Upper lobe of left lung (tissue), 6 donors: ENCODE results near the gene UBE2I. TPM values are rescaled to one million over a fixed set of nuclear protein-coding genes. Genes with fewer than 3 reads are reported as not detected.
A peak's percentile ranks its signal among the peaks of the same experiment; 100 is the strongest.

Experiments used
- ATAC-seq, 2 donors: fragments of 200-7000 bp; cut with Tn5 transposase; one replicate each; pipeline ENCODE4 v1.9.1; 2022; ENCODE audit warnings: mild to moderate bottlenecking in 2 of 2, moderate library complexity in 2 of 2; ENCODE audit not compliant: low FRiP score in 2 of 2
- DNase-seq, 2 donors: peaks; one replicate each; pipeline ENCODE4 v3.0.0-alpha.2; 2019 to 2020
- H3K27ac ChIP-seq, 4 donors: fragments of 200-600 bp; sonication (generic); one replicate each; pipeline ENCODE4 v1.5.1; 2016 to 2019
- H3K27me3 ChIP-seq, 4 donors: fragments of 200-600 bp; sonication (generic); one replicate each; pipeline ENCODE4 v1.5.1; 2017 to 2019
- H3K36me3 ChIP-seq, 4 donors: fragments of 200-600 bp; sonication (generic); one replicate each; pipeline ENCODE4 v1.5.1; 2016 to 2019
- H3K4me1 ChIP-seq, 4 donors: fragments of 200-600 bp; sonication (generic); one replicate each; pipeline ENCODE4 v1.5.1; 2018 to 2019
- H3K4me3 ChIP-seq, 4 donors: fragments of 200-600 bp; sonication (generic); one replicate each; pipeline ENCODE4 v1.5.1; 2017 to 2019; ENCODE audit warnings: mild to moderate bottlenecking in 2 of 4, moderate library complexity in 1 of 4
- H3K9me3 ChIP-seq, 4 donors: fragments of 200-600 bp; sonication (generic); one replicate each; pipeline ENCODE4 v1.5.1; 2018 to 2019
- EP300 ChIP-seq, 4 donors: sonication (generic); formaldehyde crosslinking; IDR thresholded peaks; one replicate each; pipeline ENCODE4 v1.5.1; 2017; ENCODE audit warnings: antibody characterized with exemption in 4 of 4, control low read depth in 2 of 4
- POLR2A ChIP-seq, 4 donors: fragments of 450-650 bp; IDR thresholded peaks; one replicate each; pipeline ENCODE4 v1.5.1; 2016 to 2017; ENCODE audit warnings: antibody characterized with exemption in 4 of 4, mild to moderate bottlenecking in 2 of 4
- POLR2AphosphoS5 ChIP-seq, 2 donors: sonication (generic); formaldehyde crosslinking; IDR thresholded peaks; one replicate each; pipeline ENCODE4 v1.5.1; 2017; ENCODE audit warnings: antibody characterized with exemption in 2 of 2
- WGBS, 2 donors: methylation state at CpG; one replicate each; pipeline ENCODE4 v1.1.5; 2017 to 2018; 5-methylcytosine and 5-hydroxymethylcytosine counted together
- total RNA-seq, 6 donors: library from RNA; depleted of rRNA in 4 of 6; stranded (reverse); fragments of >200 nt in 4 of 6; gene quantifications; one replicate each; pipeline versions ENCODE4 v1.1.0 to v1.2.1, GENCODE V29; 2016 to 2021
- TF ChIP-seq, protein P1 (sequence below), 6 experiments: fragments of 450-650 bp in 4 of 6; fragments of 200-600 bp in 2 of 6; sonication (generic) in 2 of 6; IDR thresholded peaks; one replicate each; pipeline ENCODE4 v1.5.1; 2016 to 2019; ENCODE audit warnings: antibody characterized with exemption in 6 of 6
- donor health status: DM: no; HTN: no; CAD: no; lungs with moderate emphysema.
- donor health status: DM: no; HTN: yes; CAD: no; lungs with severe emphysema.

UBE2I gene
- total RNA-seq, 6 donors from 2014 or later, result 51.4 to 113 (median 92.0) TPM

DNA sequence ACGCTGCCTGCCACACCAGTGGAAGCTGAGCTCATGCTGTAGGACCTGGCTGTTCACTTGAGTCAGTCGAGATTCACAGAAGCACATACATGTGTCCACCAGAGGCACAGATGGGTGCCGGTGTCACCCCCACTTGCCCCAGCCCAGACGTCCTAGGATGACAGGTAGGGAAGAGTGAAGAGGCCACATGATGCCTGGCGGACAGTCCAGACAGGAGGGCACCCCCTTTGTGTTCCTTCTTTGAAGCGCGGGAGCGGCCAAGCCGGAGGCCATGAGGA is 8.8 kb downstream of the UBE2I start:
- no peaks in the 10 kb centered on the region for H3K9me3 ChIP-seq
- TF ChIP-seq, protein P1, sequence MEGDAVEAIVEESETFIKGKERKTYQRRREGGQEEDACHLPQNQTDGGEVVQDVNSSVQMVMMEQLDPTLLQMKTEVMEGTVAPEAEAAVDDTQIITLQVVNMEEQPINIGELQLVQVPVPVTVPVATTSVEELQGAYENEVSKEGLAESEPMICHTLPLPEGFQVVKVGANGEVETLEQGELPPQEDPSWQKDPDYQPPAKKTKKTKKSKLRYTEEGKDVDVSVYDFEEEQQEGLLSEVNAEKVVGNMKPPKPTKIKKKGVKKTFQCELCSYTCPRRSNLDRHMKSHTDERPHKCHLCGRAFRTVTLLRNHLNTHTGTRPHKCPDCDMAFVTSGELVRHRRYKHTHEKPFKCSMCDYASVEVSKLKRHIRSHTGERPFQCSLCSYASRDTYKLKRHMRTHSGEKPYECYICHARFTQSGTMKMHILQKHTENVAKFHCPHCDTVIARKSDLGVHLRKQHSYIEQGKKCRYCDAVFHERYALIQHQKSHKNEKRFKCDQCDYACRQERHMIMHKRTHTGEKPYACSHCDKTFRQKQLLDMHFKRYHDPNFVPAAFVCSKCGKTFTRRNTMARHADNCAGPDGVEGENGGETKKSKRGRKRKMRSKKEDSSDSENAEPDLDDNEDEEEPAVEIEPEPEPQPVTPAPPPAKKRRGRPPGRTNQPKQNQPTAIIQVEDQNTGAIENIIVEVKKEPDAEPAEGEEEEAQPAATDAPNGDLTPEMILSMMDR (IDR thresholded peaks at IDR 0.05), result no peak
- no peak for TF ChIP-seq POLR2AphosphoS5 (IDR thresholded peaks at IDR 0.05)
- TF ChIP-seq EP300 (IDR thresholded peaks at IDR 0.05), result no peak
- no peak for TF ChIP-seq POLR2A (IDR thresholded peaks at IDR 0.05)
- 81 to 82% methylated on average over 6 to 9 of the region's 9 CpGs for WGBS, 2 donors
- ATAC-seq (no peak), DNase-seq (no peak)
- H3K36me3 ChIP-seq, result peaks cover 50 to 93% (median 86%) of the 10 kb centered on the region in 4 donors
- H3K27ac ChIP-seq, result no peak overlapping the region
- H3K27me3 ChIP-seq, result no peaks in the 10 kb centered on the region
- H3K4me1 ChIP-seq, result peaks cover 4 to 7% (median 4%) of the 10 kb centered on the region in 4 donors
- H3K4me3 ChIP-seq, result no peak overlapping the region

DNA sequence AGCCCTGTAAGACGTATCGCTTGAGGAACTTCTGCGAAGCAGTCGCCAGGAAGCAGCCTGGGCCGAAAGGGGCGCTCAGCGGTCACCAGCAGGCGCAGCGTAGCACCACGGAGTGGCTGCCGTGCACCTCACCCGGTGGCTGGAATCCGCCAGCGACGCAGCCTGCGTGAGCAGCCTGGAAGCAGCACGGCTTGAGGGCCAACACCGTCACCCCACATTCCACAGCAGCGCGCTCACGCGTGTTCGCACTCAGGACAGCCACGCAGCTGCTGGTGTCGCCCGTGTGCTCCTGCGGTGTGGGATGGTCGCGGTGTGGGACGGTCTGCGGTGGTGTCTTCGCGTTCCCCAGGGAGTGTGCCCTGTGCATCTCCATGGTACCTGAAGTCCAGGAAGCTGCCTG is 9.6 kb downstream of the UBE2I start:
- ATAC-seq, result no peak
- WGBS, 2 donors, result 90 to 95% methylated on average over 29 to 33 of the region's 33 CpGs
- Histone ChIP-seq H3K9me3 (no peaks in the 10 kb centered on the region), H3K27ac (no peak overlapping the region), H3K36me3 (peaks cover 50 to 95% (median 88%) of the 10 kb centered on the region in 4 donors), H3K4me1 (peaks cover 0 to 6% (median 0%) of the 10 kb centered on the region in 4 donors), H3K4me3 (no peak overlapping the region), H3K27me3 (no peaks in the 10 kb centered on the region)
- peak in 1 of 2 donors; percentile 72 for DNase-seq
- TF ChIP-seq, protein P1 (IDR thresholded peaks at IDR 0.05), result no peak
- TF ChIP-seq EP300 (IDR thresholded peaks at IDR 0.05), result no peak
- TF ChIP-seq POLR2AphosphoS5 (IDR thresholded peaks at IDR 0.05), result no peak
- TF ChIP-seq POLR2A (IDR thresholded peaks at IDR 0.05), result no peak

DNA sequence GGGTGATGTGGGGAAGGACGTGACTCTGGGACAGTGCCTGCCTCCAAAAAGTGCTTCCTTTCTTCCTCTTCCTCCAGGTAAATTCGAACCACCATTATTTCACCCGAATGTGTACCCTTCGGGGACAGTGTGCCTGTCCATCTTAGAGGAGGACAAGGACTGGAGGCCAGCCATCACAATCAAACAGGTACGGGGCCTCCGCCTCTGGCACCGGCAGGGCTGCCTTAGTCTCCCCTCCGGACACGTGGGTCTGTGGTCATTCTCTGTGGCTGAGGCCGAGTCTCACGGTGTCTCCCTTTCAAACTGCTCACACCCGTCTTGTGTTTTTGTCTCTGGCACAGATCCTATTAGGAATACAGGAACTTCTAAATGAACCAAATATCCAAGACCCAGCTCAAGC is 10.7 kb downstream of the UBE2I start:
- H3K4me1 ChIP-seq, result peaks cover 0 to 6% (median 0%) of the 10 kb centered on the region in 4 donors
- H3K27me3 ChIP-seq, result no peaks in the 10 kb centered on the region
- peaks cover 46 to 95% (median 88%) of the 10 kb centered on the region in 4 donors for H3K36me3 ChIP-seq
- H3K27ac ChIP-seq, result no peak overlapping the region
- H3K4me3 ChIP-seq, result no peak overlapping the region
- TF ChIP-seq POLR2A (IDR thresholded peaks at IDR 0.05), result no peak
- H3K9me3 ChIP-seq, result no peaks in the 10 kb centered on the region
- WGBS, 2 donors, result 85 to 92% methylated on average over 11 of the region's 12 CpGs
- peak in 1 of 2 donors; percentile 50 for DNase-seq
- no peak for ATAC-seq

DNA sequence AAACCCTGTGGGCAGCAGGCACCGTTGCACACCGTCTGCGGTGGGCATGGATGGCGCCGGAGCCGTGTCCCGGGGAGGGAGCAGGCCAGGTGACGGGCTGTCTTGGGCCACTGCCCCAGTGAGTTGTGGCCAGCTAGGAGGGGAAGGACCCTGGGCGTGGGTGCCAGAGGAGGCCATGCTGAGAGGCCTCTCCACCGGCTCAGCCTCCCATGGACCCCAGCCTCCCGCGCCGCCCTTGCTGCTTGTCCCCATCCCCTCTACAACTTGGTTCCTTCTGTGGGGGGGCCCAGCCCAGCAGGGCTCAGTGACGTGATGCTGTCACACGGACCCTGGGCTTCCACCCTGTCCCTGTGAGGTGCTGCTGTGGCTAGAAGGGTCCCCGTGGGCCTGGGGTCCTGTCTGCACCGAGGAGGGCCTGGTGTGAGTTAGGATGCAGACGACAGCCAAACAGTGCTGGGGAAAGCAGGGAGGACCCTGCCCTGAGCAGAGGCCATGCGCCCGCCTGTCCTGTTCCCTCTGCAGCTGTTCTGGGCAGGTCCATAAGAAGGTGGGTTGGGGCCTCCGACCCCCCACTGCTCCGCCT is 11.3 kb downstream of the UBE2I start:
- Histone ChIP-seq H3K9me3 (no peaks in the 10 kb centered on the region), H3K4me3 (no peak overlapping the region), H3K27ac (no peak overlapping the region), H3K27me3 (no peaks in the 10 kb centered on the region), H3K36me3 (peaks cover 40 to 95% (median 87%) of the 10 kb centered on the region in 4 donors), H3K4me1 (peaks cover 0 to 6% (median 0%) of the 10 kb centered on the region in 4 donors)
- 73 to 90% methylated on average over 7 to 21 of the region's 22 CpGs for WGBS, 2 donors
- ATAC-seq, result no peak
- peak in 1 of 2 donors; percentile 57 for DNase-seq
- TF ChIP-seq POLR2AphosphoS5 (IDR thresholded peaks at IDR 0.05) (no peak), EP300 (IDR thresholded peaks at IDR 0.05) (no peak), POLR2A (IDR thresholded peaks at IDR 0.05) (no peak)
- TF ChIP-seq, protein P1 (IDR thresholded peaks at IDR 0.05), result no peak

DNA sequence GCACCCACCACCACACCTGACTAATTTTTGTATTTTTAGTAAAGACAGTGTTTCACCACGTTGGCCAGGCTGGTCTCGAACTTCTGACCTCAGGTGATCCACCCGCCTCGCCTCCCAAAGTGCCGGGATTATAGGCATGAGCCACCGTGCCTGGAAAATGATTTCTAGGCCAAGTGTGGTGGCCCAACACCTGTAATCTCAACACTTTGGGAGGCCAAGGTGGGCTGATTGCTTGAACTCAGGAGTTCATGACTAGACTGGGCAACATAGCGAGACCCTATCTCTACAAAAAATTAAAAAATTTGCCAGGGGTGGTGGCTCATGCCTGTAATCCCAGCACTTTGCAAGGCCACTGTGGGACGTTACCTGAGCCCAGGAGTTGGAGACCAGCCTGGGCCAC is 13.0 kb downstream of the UBE2I start:
- TF ChIP-seq EP300 (IDR thresholded peaks at IDR 0.05) (no peak), POLR2AphosphoS5 (IDR thresholded peaks at IDR 0.05) (no peak), POLR2A (IDR thresholded peaks at IDR 0.05) (no peak)
- TF ChIP-seq, protein P1 (IDR thresholded peaks at IDR 0.05), result no peak
- peaks cover 0 to 6% (median 0%) of the 10 kb centered on the region in 4 donors for H3K4me1 ChIP-seq
- no peaks in the 10 kb centered on the region for H3K27me3 ChIP-seq
- 96 to 97% methylated on average over 8 of the region's 8 CpGs for WGBS, 2 donors
- no peak overlapping the region for H3K4me3 ChIP-seq
- peaks cover 29 to 90% (median 77%) of the 10 kb centered on the region in 4 donors for H3K36me3 ChIP-seq
- ATAC-seq (no peak), DNase-seq (no peak)
- H3K9me3 ChIP-seq, result no peaks in the 10 kb centered on the region
- H3K27ac ChIP-seq, result no peak overlapping the region
